ENCODE measurements around the gene VPS9D1.

GRCh38 chr16:89764711-89765201 lies 44.1 kb upstream of the VPS9D1 start:
- TF ChIP-seq CTCF (conservative IDR thresholded peaks at IDR 0.05 in 1 of 2, IDR thresholded peaks at IDR 0.05 in 1 of 2; ENCODE audit: extremely low read depth in 1 of 2, insufficient read depth in 1 of 2, low read depth in 1 of 2, low read length in 2 of 2) (no peak), EZH2 (IDR thresholded peaks at IDR 0.05; ENCODE audit: borderline replicate concordance, low read length) (no peak)
